Inflammatory macrophage treated with lipopolysaccharide for 4 hours (primary cell): Measurements from ENCODE around the gene TMCC3.
"Not testable (repeated sequence)": the region's sequence is repeated elsewhere in the genome, so short reads cannot be mapped to it uniquely, and the experiment has no call there.

Experiments used
- DNase-seq: peaks from one replicate; pipeline ENCODE4 v3.0.0-alpha.2; 2020

TMCC3 gene

GRCh38 chr12:94597268-94597667 lies 53.1 kb downstream of the TMCC3 start:
- DNase-seq, result no peak

DNA sequence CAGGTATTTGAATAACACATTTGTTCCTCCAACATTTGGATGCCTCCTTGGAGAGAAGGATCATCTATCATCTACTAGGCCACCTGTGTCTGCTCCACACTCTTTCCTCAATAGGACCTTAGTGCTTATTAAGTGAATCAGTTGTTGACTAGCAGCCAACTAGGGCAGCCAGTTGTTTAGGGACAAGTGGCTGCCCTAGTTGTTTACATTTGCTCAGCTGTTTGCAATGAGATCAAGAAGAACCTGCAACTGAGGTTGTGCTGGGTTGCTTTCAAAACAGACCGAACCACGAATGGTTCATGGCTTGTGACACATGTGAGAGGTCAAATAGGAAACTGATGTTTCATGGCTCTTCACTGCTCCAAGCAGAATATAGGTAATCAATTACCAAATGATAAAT lies 53.8 kb downstream of the TMCC3 start:
- DNase-seq, result no peak

DNA sequence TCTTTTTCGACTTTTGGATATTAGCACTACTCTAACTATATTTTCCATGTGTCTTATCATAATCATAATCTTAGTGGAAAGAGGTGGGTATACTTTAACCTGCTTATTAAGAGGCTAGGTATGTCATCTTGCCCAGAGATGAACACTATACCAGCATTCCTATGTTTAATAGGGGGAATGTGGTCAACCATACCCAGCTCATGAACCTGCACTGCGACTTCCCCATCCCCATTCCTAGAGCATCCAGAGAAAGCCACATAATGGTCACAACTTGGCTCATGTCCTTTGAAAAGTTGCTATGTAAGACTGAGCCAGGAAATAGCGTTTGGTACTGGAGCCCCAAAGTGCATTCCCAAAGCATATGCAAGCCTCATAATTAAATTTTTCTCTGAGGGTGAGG lies 55.2 kb downstream of the TMCC3 start:
- DNase-seq, result no peak

DNA sequence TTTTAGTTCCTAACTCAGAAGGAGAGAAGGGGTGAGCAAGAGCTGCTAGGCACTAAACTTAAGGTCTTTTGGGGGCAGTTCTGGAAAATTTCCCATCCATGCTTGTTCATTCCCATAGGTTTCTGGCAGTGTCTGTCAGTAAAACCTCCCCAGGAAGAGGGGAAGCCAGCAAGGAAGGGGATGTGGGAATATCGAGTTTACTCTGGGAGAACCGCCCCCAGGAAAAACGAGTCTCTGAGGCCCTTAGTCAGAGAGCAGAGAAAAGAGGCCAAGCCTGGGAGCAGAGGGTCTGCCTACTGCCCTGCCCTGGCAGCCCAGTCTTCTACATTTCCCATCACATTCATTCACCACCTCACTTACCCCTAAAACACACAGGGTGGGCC lies 55.9 kb downstream of the TMCC3 start:
- DNase-seq, result no peak

- no peak for DNase-seq
Observed at GRCh38 chr12:94593822-94594442, 56.4 kb downstream of the TMCC3 start.

DNA sequence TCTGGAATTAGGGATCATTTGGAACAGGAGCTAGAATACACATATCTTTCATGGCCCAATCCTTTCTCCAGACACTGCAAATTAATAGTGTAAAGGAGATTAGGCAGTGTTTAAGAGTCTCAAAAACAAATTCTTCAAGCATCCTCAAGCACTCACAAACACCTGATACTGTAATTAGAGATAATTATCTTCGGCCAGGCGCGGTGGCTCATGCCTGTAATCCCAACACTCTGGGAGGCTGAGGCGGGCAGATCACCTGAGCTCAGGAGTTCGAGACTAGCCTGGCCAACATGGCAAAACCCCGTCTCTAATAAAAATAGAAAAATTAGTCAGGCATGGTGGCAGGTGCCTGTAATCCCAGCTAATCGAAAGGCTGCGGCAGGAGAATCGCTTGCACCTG lies 57.6 kb downstream of the TMCC3 start:
- DNase-seq, result not testable (repeated sequence)

GRCh38 chr12:94592080-94592479 lies 58.3 kb downstream of the TMCC3 start:
- no peak for DNase-seq

DNA sequence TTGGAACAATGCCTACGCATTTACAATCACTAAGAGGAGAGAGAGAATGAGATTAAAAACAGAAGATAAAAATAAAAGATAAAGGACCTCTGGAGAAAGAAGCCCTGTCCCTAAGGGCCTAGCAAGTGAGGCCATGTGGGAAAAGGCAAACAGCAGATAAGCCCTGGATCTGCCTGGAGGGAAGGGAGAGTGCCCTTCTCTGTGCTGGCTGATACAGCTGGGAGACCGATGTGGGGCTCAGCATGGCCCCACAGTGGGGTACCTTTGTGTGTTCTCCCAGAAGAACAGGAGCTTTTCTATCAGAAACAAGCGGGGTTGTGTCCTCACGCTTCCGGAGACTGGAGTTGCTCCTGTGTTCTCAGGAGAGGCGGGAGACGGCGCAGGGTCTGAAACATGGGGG lies 59.9 kb downstream of the TMCC3 start:
- DNase-seq, result no peak

GRCh38 chr12:94589591-94590001 lies 60.8 kb downstream of the TMCC3 start:
- no peak for DNase-seq

- no peak for DNase-seq
Observed at GRCh38 chr12:94588346-94588745, 62.0 kb downstream of the TMCC3 start.

- no peak for DNase-seq
Observed at GRCh38 chr12:94587266-94588241, 62.8 kb downstream of the TMCC3 start.

DNA sequence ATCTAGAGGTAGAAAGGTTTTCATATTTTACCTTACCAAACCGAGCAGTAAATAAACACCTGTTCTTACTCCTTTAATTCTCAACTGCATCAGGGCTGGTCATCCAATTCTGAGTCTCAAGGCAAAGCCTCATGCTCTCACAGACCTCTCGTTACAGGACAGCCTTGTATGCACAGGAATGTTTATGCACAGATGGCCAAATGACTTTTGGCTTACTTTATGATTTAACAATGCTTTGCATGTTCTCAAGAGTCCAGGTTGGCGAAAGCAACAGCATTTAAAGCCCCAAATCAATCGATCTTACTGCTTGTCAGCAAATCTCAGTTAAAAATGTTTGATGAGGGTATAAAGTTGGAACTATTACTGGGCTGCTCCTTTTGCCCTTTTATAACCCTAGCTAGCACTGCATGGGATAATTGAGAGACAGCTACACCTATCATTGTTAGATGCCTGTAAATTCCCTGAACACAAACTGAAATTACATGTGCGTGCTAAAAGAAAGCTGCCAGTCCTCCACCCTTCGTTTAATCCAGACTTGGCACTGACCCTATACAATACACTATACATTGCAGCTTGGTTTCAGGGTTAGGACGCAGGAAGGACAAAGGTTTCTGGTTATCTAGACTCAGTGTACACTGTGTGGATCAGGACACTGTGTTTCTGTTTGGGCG lies 63.6 kb downstream of the TMCC3 start:
- DNase-seq, result no peak

GRCh38 chr12:94585626-94586025 lies 64.7 kb downstream of the TMCC3 start:
- DNase-seq, result no peak

DNA sequence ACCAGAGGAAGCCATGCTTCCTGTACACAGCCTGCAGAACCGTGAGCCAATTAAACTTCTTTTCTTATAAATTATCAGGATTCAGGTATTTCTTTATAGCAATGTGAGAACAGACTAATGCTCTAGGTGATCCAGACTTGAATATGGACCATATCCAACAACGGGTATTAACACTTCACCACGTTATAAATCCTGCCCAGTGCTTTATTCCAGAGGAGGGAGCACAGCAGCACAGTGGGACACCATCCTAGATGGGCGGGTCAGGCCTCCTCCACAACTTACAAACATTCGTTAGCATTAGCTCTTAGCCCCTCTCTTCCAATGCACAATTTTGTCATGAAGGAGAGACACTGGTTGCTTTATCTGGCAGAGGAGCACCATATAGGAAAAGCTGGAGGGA lies 66.0 kb downstream of the TMCC3 start:
- DNase-seq, result no peak

DNA sequence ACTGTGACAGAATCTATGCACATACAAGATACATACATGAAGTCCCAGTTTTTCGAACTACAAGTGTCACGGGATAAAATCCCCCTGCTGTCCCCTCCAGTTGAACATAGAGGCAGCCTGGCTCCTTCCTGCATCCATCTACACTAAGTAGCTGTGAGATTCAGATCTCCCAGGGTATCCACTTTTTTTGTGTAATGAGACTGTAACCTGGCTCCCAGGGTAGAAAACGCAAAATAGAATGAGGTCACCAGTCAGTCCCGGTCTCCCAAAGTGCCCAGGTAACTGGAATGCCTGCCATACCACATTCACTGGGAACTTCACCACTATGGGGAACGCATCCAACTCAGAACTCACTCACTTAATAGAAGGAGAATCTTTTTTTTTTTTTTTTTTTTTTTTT lies 67.8 kb downstream of the TMCC3 start:
- DNase-seq, result no peak

DNA sequence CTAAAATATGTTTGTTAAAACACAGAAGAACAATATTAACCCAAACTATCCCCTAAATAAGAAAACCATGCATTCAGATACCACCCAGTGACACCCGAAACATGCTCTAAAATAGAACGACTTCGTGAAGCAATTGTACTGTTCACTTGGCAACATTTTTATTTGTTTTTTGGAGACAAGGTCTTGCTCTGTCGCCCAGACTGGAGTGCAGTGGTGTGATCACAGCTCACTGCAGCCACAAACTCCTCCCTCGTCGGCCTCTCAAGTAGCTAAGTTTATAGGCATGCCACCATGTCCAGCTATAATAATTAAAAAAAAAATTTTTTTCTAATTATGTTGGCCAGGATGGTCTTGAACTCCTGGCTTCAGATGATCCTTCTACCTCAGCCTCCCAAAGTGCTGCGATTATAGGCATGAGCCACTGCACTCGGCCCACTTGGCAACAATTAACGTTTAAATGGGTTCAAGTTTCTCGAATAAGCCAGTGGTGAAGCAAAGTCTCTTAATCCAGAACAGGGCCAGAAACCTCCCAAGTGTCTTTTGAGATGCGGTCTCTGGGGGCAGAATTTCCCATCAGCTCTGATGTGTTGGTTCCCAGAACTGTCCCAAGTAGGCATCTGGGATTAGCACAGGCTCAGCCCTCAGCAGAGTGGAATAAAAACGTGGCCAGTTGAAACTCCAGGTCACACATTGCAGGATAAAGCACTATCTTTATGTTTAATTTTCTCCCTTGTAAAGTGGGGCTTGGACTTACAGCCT lies 74.5 kb downstream of the TMCC3 start:
- no peak for DNase-seq

- DNase-seq, result no peak
Observed at GRCh38 chr12:94575024-94575423, 75.3 kb downstream of the TMCC3 start.

GRCh38 chr12:94571556-94571955 lies 78.8 kb downstream of the TMCC3 start:
- DNase-seq, result no peak

DNA sequence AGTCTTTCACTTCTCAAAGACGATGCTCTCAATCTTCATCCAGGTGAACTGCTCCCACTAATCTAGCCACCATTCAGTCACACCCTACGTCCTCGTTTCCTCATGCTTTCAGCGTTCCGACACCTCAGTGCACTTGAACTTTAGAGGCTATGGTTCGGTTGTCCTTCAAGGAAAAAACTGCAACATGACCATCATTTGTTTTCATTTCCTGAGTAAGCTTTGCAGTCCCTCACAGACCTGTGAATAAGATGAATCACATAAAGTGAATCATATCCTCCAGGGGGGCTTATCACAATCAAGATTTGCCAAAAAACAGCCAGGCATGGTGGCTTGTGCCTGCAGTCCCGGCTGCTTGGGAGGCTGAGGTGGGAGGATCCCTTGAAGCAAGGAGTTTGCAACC lies 80.2 kb downstream of the TMCC3 start:
- no peak for DNase-seq

GRCh38 chr12:94567761-94568160 lies 82.6 kb downstream of the TMCC3 start:
- no peak for DNase-seq

- DNase-seq, result no peak
Observed at GRCh38 chr12:94566345-94566744, 84.0 kb downstream of the TMCC3 start.

- no peak for DNase-seq
Observed at GRCh38 chr12:94565683-94566082, 84.7 kb downstream of the TMCC3 start.

GRCh38 chr12:94563286-94563685 lies 87.1 kb downstream of the TMCC3 start:
- DNase-seq, result no peak
